Retina (tissue), 1 donor: ENCODE measurements around the gene UBE2K.
"Not testable (repeated sequence)": the region's sequence is repeated elsewhere in the genome, so short reads cannot be mapped to it uniquely, and the experiment has no call there.

Experiments used
- DNase-seq: peaks from one replicate; pipeline ENCODE4 v3.0.0-alpha.2; 2016

UBE2K gene

GRCh38 chr4:39813033-39813432 is 115.1 kb downstream of the UBE2K start:
- DNase-seq: not testable (repeated sequence)

GRCh38 chr4:39813761-39814160 is 115.8 kb downstream of the UBE2K start:
- DNase-seq: not testable (repeated sequence)

- DNase-seq: no peak
Measured at GRCh38 chr4:39814403-39815185, 116.7 kb downstream of the UBE2K start.

GRCh38 chr4:39818646-39819045 is 120.7 kb downstream of the UBE2K start:
- no peak for DNase-seq

GRCh38 chr4:39820186-39820585 is 122.2 kb downstream of the UBE2K start:
- peak; percentile 9 for DNase-seq

- DNase-seq: no peak
Measured at GRCh38 chr4:39821951-39822350, 124.0 kb downstream of the UBE2K start.

- DNase-seq: no peak
Measured at GRCh38 chr4:39822662-39823061, 124.7 kb downstream of the UBE2K start.

- DNase-seq: no peak
Measured at GRCh38 chr4:39823191-39823590, 125.3 kb downstream of the UBE2K start.

GRCh38 chr4:39825090-39825489 is 127.2 kb downstream of the UBE2K start:
- no peak for DNase-seq

GRCh38 chr4:39825741-39826231 is 127.8 kb downstream of the UBE2K start:
- DNase-seq: no peak
